Activated naive CD8-positive, alpha-beta T cell treated with anti-CD3 and anti-CD28 coated beads for 36 hours (primary cell): ENCODE data around the gene SORT1. TPM values are rescaled to one million over a fixed set of nuclear protein-coding genes. Genes with fewer than 3 reads are reported as not detected.
"Not testable (repeated sequence)": the region's sequence is repeated elsewhere in the genome, so short reads cannot be mapped to it uniquely, and the experiment has no call there.

Experiments
- DNase-seq: peaks from one replicate; pipeline ENCODE4 v3.0.0; 2021
- H3K27ac Mint-ChIP-seq: one replicate; pipeline ENCODE4 v1.8.0; 2022; ENCODE audit warnings: mild to moderate bottlenecking, moderate library complexity, mixed read lengths
- H3K27me3 Mint-ChIP-seq: one replicate; pipeline ENCODE4 v1.8.0; 2022; ENCODE audit warnings: mild to moderate bottlenecking, mixed read lengths
- H3K36me3 Mint-ChIP-seq: one replicate; pipeline ENCODE4 v1.8.0; 2021; ENCODE audit warnings: mild to moderate bottlenecking, mixed read lengths
- H3K4me1 Mint-ChIP-seq: one replicate; pipeline ENCODE4 v1.8.0; 2021; ENCODE audit warnings: mixed read lengths
- H3K4me3 Mint-ChIP-seq: one replicate; pipeline ENCODE4 v1.8.0; 2022; ENCODE audit warnings: mild to moderate bottlenecking, moderate library complexity, mixed read lengths
- H3K9me3 Mint-ChIP-seq: one replicate; pipeline ENCODE4 v1.8.0; 2022; ENCODE audit warnings: mixed read lengths
- total RNA-seq, 2 experiments: library from RNA; stranded (reverse); gene quantifications; one replicate each; pipeline ENCODE4 v1.2.3, GENCODE V29; 2021

Gene SORT1
- total RNA-seq, 2 experiments from 2014 or later = 5.6 to 6.6 TPM

DNA sequence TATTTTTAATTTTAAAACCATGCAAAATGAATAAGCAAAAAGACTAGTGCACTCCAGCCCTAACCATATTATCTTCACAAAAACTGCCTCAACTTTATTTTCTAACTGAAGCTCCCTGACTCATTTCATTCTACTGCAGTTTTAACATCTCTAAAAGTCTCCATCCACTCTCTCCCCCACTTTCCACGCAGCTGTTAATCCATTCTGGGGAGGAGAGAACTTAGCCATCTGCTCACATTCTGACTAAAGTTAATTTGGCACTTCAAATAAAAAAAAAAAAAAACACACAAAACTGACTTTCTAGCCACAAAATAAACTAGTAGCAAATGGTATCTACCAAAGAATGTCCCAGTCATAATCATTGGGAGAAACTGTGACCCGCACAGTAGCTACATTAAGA, 85.5 kb downstream of the SORT1 start:
- no peaks in the 10 kb centered on the region for H3K4me1 Mint-ChIP-seq
- no peak for DNase-seq
- no peaks in the 10 kb centered on the region for H3K36me3 Mint-ChIP-seq
- no peak overlapping the region for H3K4me3 Mint-ChIP-seq
- H3K27me3 Mint-ChIP-seq = no peaks in the 10 kb centered on the region
- no peaks in the 10 kb centered on the region for H3K9me3 Mint-ChIP-seq
- H3K27ac Mint-ChIP-seq = no peak overlapping the region

DNA sequence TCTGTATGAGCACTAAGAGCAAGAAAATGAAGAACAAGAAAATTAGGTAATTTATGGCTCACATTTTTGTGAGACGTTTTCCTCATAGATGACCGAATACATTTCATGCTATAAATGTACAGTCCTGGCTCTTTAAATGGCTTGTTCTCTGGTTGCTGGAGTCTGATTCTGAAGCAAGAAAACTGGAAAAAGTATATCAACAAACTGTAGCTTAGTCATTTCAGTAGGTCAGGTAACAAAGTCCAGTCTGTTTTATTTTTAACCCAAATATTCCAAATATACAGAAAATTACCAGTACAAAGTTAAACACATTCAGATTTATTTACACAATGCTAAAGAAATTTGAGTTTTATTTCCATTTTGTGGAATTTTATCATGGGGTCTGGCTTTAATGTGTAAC, 88.4 kb downstream of the SORT1 start:
- Mint-ChIP-seq H3K27ac (no peak overlapping the region), H3K36me3 (no peaks in the 10 kb centered on the region), H3K27me3 (no peaks in the 10 kb centered on the region), H3K9me3 (no peaks in the 10 kb centered on the region), H3K4me1 (no peaks in the 10 kb centered on the region), H3K4me3 (no peak overlapping the region)
- no peak for DNase-seq

DNA sequence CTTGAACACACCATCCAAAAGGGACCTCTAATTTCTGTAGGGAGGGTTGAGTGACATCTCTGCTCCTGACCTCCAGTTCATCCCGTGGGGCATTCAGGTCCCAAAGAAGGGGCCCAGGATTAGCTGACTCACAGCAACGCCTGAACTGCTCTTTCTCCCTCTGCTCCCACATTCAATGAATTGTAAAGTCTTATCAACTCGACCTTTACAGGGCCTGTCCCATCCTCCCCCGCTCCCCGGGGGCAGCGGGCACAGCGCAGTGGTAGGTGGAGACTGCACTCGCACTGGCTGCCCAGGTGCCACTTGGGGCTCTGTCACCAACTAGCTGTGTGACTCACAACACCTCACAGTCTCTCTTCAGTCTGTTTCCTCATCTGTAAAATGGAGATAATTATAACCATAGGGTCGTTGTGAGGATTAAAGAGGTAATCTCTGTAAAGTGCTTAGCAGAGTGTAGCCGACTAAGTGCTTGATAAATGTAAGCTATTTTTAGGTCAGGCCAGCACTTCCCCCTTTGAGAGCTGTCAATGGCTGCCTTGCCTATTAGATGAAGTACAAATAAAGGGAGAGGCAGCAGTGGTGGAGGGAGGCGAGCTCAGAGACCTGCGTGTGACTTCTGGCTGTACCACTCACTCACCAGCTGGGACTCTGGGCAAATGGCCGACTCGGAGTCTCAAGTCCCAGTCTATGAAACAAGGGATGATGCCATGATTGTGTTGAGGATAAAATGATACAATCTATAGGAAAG, 90.3 kb downstream of the SORT1 start:
- Mint-ChIP-seq H3K27me3 (no peaks in the 10 kb centered on the region), H3K9me3 (no peaks in the 10 kb centered on the region), H3K36me3 (no peaks in the 10 kb centered on the region), H3K27ac (no peak overlapping the region), H3K4me3 (no peak overlapping the region), H3K4me1 (no peaks in the 10 kb centered on the region)
- DNase-seq = no peak

DNA sequence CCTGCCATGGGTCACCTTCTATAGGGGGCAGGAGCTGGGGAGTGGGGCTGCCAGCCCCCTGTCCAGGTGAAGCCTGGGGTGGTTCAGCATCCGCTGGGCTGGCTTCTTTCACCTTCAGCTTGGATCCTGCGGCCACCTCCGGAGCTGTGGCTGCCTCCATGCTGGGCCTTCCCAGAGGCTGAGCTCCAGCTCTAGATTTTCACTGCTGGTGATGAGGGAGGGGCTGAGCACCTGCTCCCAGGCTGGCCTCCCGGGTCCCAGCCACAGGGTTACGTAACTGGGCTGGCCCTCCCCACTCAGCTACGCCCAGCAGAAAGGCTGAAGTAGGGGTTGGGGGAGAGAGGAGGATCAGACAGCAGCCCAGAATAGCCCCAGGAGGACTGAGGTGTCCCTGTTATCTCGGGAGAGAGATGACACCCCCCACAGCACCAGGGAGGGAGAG, 90.9 kb downstream of the SORT1 start, which contains the start of gene MYBPHL:
MYBPHL (minus strand) TSS at position 180 of the 442 bp plus-strand sequence; CDS start at position 160, 20 bp downstream.
- H3K9me3 Mint-ChIP-seq = no peaks in the 10 kb centered on the region
- DNase-seq = no peak
- H3K27me3 Mint-ChIP-seq = no peaks in the 10 kb centered on the region
- H3K27ac Mint-ChIP-seq = no peak within 1 kb of the TSS
- no peak within 1 kb of the TSS for H3K4me3 Mint-ChIP-seq
- no peaks in the 10 kb centered on the region for H3K4me1 Mint-ChIP-seq
- no peaks in the 10 kb centered on the region for H3K36me3 Mint-ChIP-seq

DNA sequence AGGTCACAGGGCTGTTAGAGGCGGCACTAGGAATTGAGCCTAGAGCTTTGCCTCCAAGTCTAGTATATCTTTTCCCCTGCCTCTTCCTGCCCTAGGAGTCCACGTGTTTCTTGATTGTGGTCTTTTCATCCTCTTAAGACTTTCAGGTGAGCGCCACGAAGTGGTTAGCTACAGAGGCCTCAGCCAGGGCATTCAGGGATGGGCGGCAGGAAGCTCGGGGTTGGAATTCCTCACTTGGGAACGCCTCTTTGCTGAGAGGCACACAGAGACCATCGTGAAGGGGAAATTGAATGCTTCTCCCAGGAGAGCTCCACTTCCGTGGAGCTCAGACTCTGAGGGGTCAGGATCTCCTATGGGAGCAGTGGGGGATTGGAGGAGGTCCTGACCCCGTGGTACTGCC, 91.7 kb downstream of the SORT1 start:
- H3K27ac Mint-ChIP-seq, H3K27me3 Mint-ChIP-seq, H3K36me3 Mint-ChIP-seq, H3K4me1 Mint-ChIP-seq, DNase-seq, H3K4me3 Mint-ChIP-seq, H3K9me3 Mint-ChIP-seq: not testable (repeated sequence)

DNA sequence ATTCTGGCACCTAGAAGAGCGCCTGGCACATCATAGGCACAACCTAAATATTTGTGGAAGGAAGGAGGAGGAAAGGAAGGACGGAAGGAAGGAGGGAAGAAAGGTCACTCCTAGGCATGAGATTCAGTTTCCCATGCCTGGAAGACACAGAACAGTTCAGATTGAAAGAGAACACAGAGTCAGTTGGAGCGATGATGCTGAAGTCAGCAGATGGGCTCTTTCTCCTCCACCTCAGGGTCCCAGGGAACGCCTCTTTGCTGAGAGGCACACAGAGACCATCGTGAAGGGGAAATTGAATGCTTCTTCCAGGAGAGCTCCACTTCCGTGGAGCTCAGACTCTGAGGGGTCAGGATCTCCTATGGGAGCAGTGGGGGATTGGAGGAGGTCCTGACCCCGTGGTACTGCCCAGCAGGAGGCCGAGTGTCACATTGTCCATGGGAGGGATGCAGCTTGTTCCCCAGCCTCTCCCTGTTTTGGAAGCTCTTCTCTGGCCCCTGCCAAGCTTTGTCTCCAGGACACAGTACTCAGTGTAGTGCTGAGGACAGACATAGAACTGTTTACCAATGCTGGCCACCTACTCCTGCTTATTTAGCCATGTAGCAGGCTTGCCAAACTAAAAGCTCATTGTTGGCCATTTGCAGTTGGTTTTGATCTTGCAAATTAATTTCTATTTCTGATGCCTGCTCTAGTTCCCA, 93.3 kb downstream of the SORT1 start:
- Mint-ChIP-seq H3K9me3 (no peaks in the 10 kb centered on the region), H3K4me3 (no peak overlapping the region), H3K27me3 (no peaks in the 10 kb centered on the region), H3K4me1 (no peaks in the 10 kb centered on the region), H3K36me3 (no peaks in the 10 kb centered on the region), H3K27ac (no peak overlapping the region)
- DNase-seq = no peak

DNA sequence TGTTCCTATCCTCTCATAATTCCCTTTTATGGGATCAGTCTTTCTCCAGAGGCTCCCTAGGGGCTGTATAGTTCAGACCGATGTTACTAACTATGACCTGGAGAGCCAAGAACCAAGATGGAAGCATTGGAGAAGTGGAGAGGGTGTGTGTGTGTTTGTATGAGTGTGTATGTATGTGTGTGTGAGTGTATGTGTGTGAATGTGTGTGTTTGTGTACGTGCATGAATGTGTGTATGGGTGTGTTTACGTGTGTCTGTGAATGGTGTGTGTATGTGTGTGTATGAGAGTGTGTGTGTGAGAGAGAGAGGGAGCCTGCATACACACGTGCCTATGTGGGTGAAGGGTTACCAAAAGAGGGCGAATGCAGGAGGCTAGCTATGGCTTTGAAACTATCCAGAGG, 95.8 kb downstream of the SORT1 start:
- Mint-ChIP-seq H3K27me3 (no peaks in the 10 kb centered on the region), H3K36me3 (no peaks in the 10 kb centered on the region), H3K4me1 (peaks cover 2% of the 10 kb centered on the region), H3K4me3 (no peak overlapping the region), H3K27ac (no peak overlapping the region), H3K9me3 (no peaks in the 10 kb centered on the region)
- DNase-seq = no peak

DNA sequence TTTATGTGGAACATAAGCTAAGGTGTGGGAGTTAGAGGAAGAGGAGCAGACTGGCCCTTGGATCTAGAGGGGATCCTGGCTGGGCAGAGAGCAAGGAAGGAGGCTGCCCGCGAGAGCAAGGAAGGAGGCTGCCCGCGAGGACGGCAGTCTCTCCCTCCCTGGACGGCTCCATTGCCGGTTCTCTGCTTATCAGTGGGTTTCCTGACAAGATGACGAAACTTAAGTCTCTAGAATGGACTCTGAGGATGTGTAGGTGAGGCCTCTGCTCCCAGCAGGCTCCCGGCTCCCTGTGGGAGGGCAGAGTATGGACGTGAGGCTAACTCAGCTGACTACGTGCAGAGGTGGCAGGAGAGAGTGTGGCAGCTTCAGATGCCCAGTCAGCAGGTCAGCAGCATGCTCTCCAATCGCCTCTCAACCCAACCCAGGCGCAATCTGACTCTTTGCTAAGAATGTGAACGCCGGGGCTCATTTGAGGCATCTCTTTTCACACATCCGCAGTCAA, 97.0 kb downstream of the SORT1 start:
- no peak for DNase-seq
- Mint-ChIP-seq H3K4me3 (no peak overlapping the region), H3K36me3 (no peaks in the 10 kb centered on the region)

DNA sequence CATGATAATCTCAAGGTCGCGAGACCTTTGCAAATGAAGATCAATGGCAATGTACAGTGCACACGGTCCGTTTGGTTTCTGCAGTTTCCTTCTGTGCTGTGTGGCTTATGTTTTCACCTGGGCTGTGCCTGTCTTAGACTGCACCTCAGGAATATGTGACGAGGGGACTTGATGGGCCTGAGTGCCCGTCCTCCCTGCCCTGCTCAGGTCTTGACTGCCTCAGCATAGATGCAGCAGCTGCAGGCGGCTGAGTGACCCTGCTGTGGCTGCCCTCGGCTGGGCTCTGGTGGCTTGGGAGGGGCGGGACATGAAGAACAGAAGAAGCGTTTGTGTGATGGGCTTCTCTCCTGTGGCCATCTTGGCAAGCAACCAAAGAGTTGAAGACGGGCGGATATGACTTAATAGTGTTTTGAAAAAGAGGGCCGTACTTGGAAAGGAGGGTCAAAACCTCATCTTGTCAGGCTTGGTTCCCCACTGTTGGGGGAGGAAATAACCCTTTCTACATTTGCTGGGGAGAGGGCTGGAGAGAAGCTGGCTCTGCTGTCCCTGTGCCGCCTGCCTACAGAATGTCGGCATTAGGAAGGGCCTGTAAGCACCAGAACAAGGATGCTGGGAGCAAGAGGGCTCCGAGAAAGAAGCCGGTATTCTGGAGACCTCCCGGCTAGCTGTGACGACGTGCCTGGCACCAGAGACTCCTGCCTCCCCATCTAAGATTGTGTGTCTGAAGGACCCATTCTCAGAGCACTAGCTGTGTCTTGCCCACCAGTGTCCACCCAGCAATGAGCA, 98.0 kb downstream of the SORT1 start:
- Mint-ChIP-seq H3K27me3 (peaks cover 5% of the 10 kb centered on the region), H3K36me3 (no peaks in the 10 kb centered on the region), H3K27ac (no peak overlapping the region), H3K9me3 (no peaks in the 10 kb centered on the region), H3K4me1 (peaks cover 2% of the 10 kb centered on the region), H3K4me3 (no peak overlapping the region)
- DNase-seq = no peak

More for the DNA sequence above, 97.0 kb downstream of the SORT1 start:
- Mint-ChIP-seq H3K27ac (no peak overlapping the region), H3K4me1 (peaks cover 2% of the 10 kb centered on the region), H3K27me3 (peaks cover 4% of the 10 kb centered on the region), H3K9me3 (no peaks in the 10 kb centered on the region)

DNA sequence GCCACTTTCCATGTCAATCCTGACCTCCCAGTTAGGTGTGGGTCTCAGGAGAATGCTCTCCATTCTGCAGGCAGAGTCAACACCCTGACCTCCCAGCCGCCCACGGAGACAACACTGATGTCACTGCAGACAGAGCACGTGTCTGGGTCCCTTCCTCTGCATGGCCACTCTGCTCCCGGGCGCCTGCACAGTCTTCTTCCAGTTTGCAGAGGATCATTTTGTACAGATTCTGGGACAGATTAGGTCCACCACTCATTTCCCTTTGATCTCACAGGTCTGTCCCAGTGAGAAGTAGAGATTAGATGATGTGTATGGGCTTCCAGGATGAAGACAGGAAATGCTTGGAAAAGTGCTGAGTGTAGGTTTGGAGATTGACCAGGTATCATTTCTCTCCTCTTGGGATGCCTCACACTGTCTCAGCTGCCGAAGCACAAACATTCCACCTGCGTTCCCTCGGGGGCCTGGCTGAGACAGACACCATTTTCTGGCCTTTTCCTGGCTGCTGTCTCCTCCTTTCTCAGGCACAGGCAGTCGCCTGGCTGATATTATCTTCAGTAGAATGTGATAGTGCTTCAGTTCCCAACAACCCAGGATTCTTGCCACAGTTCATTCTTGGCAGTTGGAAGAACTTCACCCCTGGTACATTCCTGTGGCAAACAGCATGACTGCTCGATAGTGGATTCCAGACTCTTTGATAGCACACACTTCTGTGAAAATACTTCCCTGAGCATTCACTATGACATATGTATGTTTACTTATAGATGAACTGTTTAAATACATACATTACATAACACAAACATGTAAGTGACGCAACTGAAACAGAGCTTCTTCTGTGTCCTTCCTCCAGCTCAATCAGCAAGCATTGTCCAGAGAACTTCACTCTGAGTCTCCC, 98.8 kb downstream of the SORT1 start:
- H3K4me3 Mint-ChIP-seq = no peak overlapping the region
- DNase-seq = no peak
- H3K27ac Mint-ChIP-seq = no peak overlapping the region
- H3K27me3 Mint-ChIP-seq = peaks cover 5% of the 10 kb centered on the region
- no peaks in the 10 kb centered on the region for H3K36me3 Mint-ChIP-seq
- H3K9me3 Mint-ChIP-seq = no peaks in the 10 kb centered on the region
- H3K4me1 Mint-ChIP-seq = peaks cover 2% of the 10 kb centered on the region

DNA sequence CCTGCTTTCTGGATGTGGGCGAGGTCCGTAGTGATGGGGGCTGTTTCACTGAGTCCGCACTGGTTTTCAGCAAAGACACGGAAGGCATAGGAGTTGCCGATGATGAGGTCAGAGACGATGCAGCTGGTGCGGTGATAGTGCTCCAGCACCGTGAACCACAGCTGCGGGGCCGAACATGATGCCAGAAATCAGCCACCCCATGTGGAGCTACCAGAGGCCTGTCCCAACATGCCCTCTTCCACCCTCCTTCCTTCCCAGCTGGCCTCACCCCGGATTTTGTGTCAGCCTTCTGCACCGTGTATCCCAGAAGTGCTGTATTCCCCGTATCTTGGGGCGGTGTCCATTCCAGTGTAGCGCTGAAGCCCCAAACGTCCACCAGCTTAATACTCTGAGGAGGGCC, 100.9 kb downstream of the SORT1 start:
- Mint-ChIP-seq H3K4me3 (no peak overlapping the region), H3K27me3 (peaks cover 5% of the 10 kb centered on the region), H3K36me3 (no peaks in the 10 kb centered on the region), H3K4me1 (peaks cover 2% of the 10 kb centered on the region), H3K27ac (no peak overlapping the region), H3K9me3 (no peaks in the 10 kb centered on the region)
- DNase-seq = no peak

DNA sequence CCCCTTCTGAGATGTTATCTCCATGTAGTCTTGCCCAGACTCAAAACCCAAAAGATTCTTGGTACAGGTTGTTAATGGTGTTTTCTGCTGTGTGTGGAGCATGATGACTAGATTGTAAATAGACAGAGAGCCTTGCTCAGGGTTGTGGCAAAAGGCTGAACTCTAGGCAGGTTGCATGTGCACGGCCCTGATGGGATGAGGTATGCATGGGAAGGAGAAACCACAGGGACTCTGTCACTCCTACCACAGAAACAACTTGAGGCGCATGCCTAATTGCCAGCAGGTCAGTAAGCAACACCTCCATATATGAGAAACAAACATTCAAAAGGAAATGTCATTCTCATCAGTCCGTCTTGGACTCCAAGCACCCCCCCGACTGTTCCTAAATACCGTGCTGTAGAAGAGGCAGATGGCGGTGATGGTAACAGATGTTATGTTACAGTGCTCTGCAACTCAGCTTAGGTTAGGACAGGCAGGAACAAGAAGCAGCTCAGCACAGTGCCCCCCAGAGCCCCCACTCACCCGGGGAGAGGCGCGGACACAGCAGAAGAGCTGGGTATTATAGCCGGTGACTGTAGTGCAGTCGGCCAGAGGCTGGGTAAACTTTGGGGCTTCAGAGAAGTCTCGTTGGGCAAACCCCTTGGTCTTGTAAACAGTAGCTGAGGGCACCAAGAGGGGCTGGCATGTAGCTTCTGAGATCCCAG, 101.9 kb downstream of the SORT1 start:
- Mint-ChIP-seq H3K9me3 (no peaks in the 10 kb centered on the region), H3K4me3 (no peak overlapping the region), H3K4me1 (peaks cover 2% of the 10 kb centered on the region), H3K27me3 (peaks cover 5% of the 10 kb centered on the region), H3K27ac (no peak overlapping the region), H3K36me3 (no peaks in the 10 kb centered on the region)
- DNase-seq = no peak

DNA sequence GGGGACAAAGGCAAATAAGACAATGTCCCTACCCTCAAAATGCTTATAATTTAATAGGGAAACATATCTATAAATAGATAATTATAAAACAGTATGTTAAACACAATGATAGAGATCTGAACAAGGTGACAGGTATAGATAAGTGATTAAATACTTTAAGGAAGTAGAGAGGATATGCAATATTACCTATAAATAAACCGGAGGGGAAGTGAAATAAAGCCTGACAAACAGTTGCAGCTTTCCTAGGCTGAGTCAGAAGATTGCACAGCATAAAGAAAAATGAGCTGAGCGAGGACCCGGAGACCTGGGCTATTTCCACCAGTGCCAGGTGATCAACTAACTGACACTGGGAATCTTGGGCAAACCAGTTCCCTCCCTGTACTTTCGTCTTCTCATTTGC, 103.2 kb downstream of the SORT1 start:
- H3K9me3 Mint-ChIP-seq = no peaks in the 10 kb centered on the region
- H3K4me3 Mint-ChIP-seq = no peak overlapping the region

DNA sequence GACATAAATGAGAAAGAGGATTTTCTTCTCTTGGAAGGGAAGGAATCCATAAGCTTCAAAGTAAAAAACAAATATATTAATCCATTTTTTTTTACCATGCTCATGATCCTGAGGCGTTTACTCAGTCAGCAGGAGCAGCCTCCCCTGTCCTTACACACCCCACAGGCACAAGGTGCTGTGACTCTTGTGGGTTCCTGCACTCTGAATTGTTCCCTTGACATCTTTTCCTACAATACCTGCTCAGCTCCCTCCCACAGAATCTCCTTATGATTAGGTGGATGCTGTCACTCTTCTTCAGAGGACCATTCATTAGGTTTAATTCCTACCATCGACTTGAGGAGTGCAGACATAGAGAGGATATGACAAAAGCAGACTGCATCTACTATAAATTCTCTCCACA, 104.7 kb downstream of the SORT1 start:
- Mint-ChIP-seq H3K27ac (no peak overlapping the region), H3K4me1 (no peaks in the 10 kb centered on the region), H3K36me3 (no peaks in the 10 kb centered on the region), H3K4me3 (no peak overlapping the region), H3K9me3 (no peaks in the 10 kb centered on the region), H3K27me3 (peaks cover 13% of the 10 kb centered on the region)
- no peak for DNase-seq

More for the DNA sequence above, 103.2 kb downstream of the SORT1 start:
- H3K36me3 Mint-ChIP-seq = no peaks in the 10 kb centered on the region
- H3K27ac Mint-ChIP-seq = no peak overlapping the region
- H3K4me1 Mint-ChIP-seq = peaks cover 2% of the 10 kb centered on the region
- no peak for DNase-seq
- H3K27me3 Mint-ChIP-seq = peaks cover 9% of the 10 kb centered on the region
